Measurements from ENCODE around the gene BRME1.

DNA sequence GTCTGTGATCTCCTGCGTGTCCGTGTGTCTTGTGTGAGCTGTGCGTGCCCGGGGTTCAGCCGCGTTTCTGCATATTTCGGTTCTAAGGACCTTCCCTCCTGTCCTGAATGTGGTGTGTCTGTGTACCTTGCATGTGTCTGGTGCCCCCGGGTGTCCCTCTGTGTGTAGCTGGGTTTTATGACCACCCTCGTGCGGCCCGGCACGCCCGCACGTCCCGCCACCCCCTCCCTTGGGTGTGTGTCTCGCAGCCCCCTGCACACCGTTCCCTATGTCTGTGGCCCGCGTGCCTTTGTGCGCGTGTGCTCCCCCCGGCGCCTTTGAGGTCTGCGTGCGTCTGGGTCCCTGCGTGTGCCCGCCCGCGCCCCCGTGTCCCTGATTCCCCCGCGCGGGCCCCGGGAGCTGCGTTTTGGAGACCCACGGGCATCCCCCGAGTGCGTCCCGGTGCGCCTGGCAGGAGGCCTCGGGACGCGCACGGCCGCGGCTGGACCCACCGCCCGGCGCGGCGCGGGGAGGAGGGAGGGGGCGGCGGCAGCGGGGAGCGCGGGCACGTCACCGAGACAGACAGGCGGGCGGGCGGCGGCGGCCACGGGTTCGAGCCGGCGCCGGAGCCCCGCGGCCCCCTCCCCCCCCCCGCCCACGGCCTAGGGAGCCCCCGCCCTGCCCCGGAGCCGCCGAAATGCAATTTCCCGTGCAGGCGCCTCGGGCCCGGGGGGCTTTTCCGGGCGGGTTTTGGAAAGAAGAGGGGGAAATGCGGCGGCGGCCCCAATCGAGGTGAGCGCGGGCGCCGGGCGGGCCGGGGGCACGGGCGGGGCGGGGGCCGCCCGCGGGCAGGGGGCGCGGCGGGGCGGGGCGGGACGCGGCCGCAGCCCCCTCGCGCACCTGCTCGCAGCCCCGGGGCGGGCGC lies 41.0 kb downstream of the BRME1 start:
- TF ChIP-seq, protein P1, sequence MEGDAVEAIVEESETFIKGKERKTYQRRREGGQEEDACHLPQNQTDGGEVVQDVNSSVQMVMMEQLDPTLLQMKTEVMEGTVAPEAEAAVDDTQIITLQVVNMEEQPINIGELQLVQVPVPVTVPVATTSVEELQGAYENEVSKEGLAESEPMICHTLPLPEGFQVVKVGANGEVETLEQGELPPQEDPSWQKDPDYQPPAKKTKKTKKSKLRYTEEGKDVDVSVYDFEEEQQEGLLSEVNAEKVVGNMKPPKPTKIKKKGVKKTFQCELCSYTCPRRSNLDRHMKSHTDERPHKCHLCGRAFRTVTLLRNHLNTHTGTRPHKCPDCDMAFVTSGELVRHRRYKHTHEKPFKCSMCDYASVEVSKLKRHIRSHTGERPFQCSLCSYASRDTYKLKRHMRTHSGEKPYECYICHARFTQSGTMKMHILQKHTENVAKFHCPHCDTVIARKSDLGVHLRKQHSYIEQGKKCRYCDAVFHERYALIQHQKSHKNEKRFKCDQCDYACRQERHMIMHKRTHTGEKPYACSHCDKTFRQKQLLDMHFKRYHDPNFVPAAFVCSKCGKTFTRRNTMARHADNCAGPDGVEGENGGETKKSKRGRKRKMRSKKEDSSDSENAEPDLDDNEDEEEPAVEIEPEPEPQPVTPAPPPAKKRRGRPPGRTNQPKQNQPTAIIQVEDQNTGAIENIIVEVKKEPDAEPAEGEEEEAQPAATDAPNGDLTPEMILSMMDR (IDR thresholded peaks at IDR 0.05), result no peak
- TF ChIP-seq EP300 (IDR thresholded peaks at IDR 0.05), result no peak
- TF ChIP-seq POLR2A (IDR thresholded peaks at IDR 0.05), result no peak

Data from ovary (tissue), 3 donors.